Hematopoietic multipotent progenitor cell treated with erythropoietin and hydrocortisone succinate and interleukin-3 and kit ligand, for 8 days (in vitro differentiated cells): ENCODE measurements around the gene NOS2.
"Not testable (repeated sequence)": the region's sequence is repeated elsewhere in the genome, so short reads cannot be mapped to it uniquely, and the experiment has no call there.

Source experiments
- DNase-seq: peaks from one replicate; pipeline ENCODE4 v3.0.0-alpha.2; 2015

Gene NOS2

GRCh38 chr17:27753726-27754125, 46.6 kb downstream of the NOS2 start:
- DNase-seq, result not testable (repeated sequence)

GRCh38 chr17:27752831-27753619, 47.3 kb downstream of the NOS2 start:
- DNase-seq, result not testable (repeated sequence)

GRCh38 chr17:27751622-27752490, 48.5 kb downstream of the NOS2 start:
- DNase-seq, result no peak

GRCh38 chr17:27751166-27751565, 49.2 kb downstream of the NOS2 start:
- DNase-seq, result no peak

- DNase-seq, result not testable (repeated sequence)
Observed at GRCh38 chr17:27749562-27750150, 50.7 kb downstream of the NOS2 start.

GRCh38 chr17:27748360-27748825, 51.9 kb downstream of the NOS2 start:
- DNase-seq, result no peak

GRCh38 chr17:27747462-27748359, 52.6 kb downstream of the NOS2 start:
- DNase-seq, result no peak

GRCh38 chr17:27746881-27747280, 53.4 kb downstream of the NOS2 start:
- DNase-seq, result no peak

GRCh38 chr17:27746320-27746719, 54.0 kb downstream of the NOS2 start:
- DNase-seq, result not testable (repeated sequence)

GRCh38 chr17:27745207-27745830, 55.0 kb downstream of the NOS2 start:
- not testable (repeated sequence) for DNase-seq

- no peak for DNase-seq
Observed at GRCh38 chr17:27743281-27743885, 56.9 kb downstream of the NOS2 start.

- no peak for DNase-seq
Observed at GRCh38 chr17:27741971-27742575, 58.3 kb downstream of the NOS2 start.

- DNase-seq, result no peak
Observed at GRCh38 chr17:27741361-27741861, 58.9 kb downstream of the NOS2 start.

- DNase-seq, result not testable (repeated sequence)
Observed at GRCh38 chr17:27740541-27740940, 59.8 kb downstream of the NOS2 start.

- DNase-seq, result no peak
Observed at GRCh38 chr17:27733773-27734172, 66.6 kb downstream of the NOS2 start.

GRCh38 chr17:27732746-27733145, 67.6 kb downstream of the NOS2 start:
- not testable (repeated sequence) for DNase-seq

GRCh38 chr17:27725982-27726381, 74.3 kb downstream of the NOS2 start:
- not testable (repeated sequence) for DNase-seq

GRCh38 chr17:27721797-27722196, 78.5 kb downstream of the NOS2 start:
- no peak for DNase-seq
